H1 (cell line): ENCODE data around the gene CDKN3. TPM values are rescaled to one million over a fixed set of nuclear protein-coding genes. Genes with fewer than 3 reads are reported as not detected.

Experiments used
- CHD1 ChIP-seq: IDR thresholded peaks from 2 replicates; pipeline ENCODE4 v1.6.1; 2012; ENCODE audit warnings: low read depth, low read length, improper control_type of control experiment
- CHD7 ChIP-seq: fragments of 300-600 bp; sonication (generic); IDR thresholded peaks from 2 replicates; pipeline ENCODE4 v1.7.1; 2012; ENCODE audit warnings: low read length, moderate library complexity, mild to moderate bottlenecking, inconsistent platforms; ENCODE audit not compliant: insufficient replicate concordance
- CTCF ChIP-seq, 3 experiments: IDR thresholded peaks; 1 replicate in 2 of 3; 2 replicates in 1 of 3; pipeline versions ENCODE4 v1.5.1 to v1.6.1; 2011; ENCODE audit warnings: low read length in 3 of 3, mild to moderate bottlenecking in 3 of 3, inconsistent platforms in 2 of 3, low read depth in 1 of 3, moderate library complexity in 1 of 3; ENCODE audit not compliant: insufficient read depth in 1 of 3; ENCODE audit errors: control extremely low read depth in 1 of 3
- FOSL1 ChIP-seq: IDR thresholded peaks from 2 replicates; pipeline ENCODE4 v1.6.1; 2011; ENCODE audit warnings: mild to moderate bottlenecking, low read depth, low read length, moderate library complexity; ENCODE audit not compliant: insufficient read depth
- GABPA ChIP-seq: IDR thresholded peaks from 2 replicates; pipeline ENCODE4 v1.6.1; 2011; ENCODE audit warnings: mild to moderate bottlenecking, low read length, moderate library complexity, borderline replicate concordance; ENCODE audit not compliant: insufficient read depth
- HDAC2 ChIP-seq, 2 experiments: fragments of 300-600 bp in 1 of 2; sonication (generic) in 1 of 2; IDR thresholded peaks; 2 replicates each; pipeline ENCODE4 v1.6.1; 2011 to 2012; ENCODE audit warnings: low read depth in 2 of 2, low read length in 2 of 2, mild to moderate bottlenecking in 2 of 2, moderate library complexity in 2 of 2, borderline replicate concordance in 1 of 2, inconsistent platforms in 1 of 2
- SP2 ChIP-seq: IDR thresholded peaks from 2 replicates; pipeline ENCODE4 v1.6.1; 2012; ENCODE audit warnings: mild to moderate bottlenecking, low read length, inconsistent platforms
- SP4 ChIP-seq: IDR thresholded peaks from 2 replicates; pipeline ENCODE4 v1.6.1; 2012; ENCODE audit warnings: low read length, inconsistent platforms
- SRF ChIP-seq: IDR thresholded peaks from 2 replicates; pipeline ENCODE4 v1.6.1; 2011; ENCODE audit warnings: mild to moderate bottlenecking, low read depth, low read length, moderate library complexity
- polyA plus RNA-seq, 7 experiments: library from polyadenylated mRNA; depleted of rRNA in 3 of 7; stranded (reverse) in 5 of 7; unstranded in 2 of 7; fragments of >200 nt in 5 of 7; fragments of 200-250 nt in 2 of 7; gene quantifications; 1 replicate in 5 of 7; 2 replicates in 1 of 7; 4 replicates in 1 of 7; pipeline versions ENCODE4 v1.2.1 to v1.2.3, GENCODE V29; 2011 to 2013; ENCODE audit warnings: missing spikeins in 2 of 7, mixed read lengths in 2 of 7
- total RNA-seq: library from RNA; stranded (reverse); fragmentation: NEBNext Ultra II Directional; extraction: Animal tissue kit (Norgen Biotek cat#: 25700); gene quantifications from 2 replicates; pipeline ENCODE4 v1.2.1, GENCODE V29; 2021

CDKN3 gene
- total and polyA plus RNA-seq, 2 of the 8 experiments (the other 6 are each of a cell fraction or from before 2014, with no cell fraction given) = 43.5 to 48.3 TPM

GRCh38 chr14:54353266-54353665 lies 43.5 kb upstream of the CDKN3 start (continued):
- TF ChIP-seq CHD7 (no peak), GABPA (no peak), SRF (no peak), SP2 (no peak), SP4 (no peak), CHD1 (no peak), HDAC2 (IDR thresholded peaks at IDR 0.05; ENCODE audit: borderline replicate concordance in 1 of 2, low read depth in 2 of 2, low read length in 2 of 2) (no peak), CTCF (IDR thresholded peaks at IDR 0.05; ENCODE audit: control extremely low read depth in 1 of 3, insufficient read depth in 1 of 3, low read depth in 1 of 3, low read length in 3 of 3) (no peak), FOSL1 (no peak)
